WTC11 (cell line): ENCODE results near the gene SENP5. TPM values are rescaled to one million over a fixed set of nuclear protein-coding genes. Genes with fewer than 3 reads are reported as not detected.

ENCODE experiments used
- ATAC-seq: fragments of 200-7000 bp; cut with Tn5 transposase; 2 replicates; pipeline ENCODE4 v1.10.0; 2021; ENCODE audit warnings: mild to moderate bottlenecking, moderate library complexity
- CTCF ChIA-PET: fragments of 300-600 bp; sonication (Branson Sonifier 250); formaldehyde crosslinking; loops from one replicate; lab custom pipeline; 2021; ENCODE audit warnings: antibody characterized with exemption; lab: Charles Lee
- POLR2A ChIA-PET: fragments of 350-600 bp; sonication (Branson Sonifier 250); formaldehyde crosslinking; loops from one replicate; lab custom pipeline; 2021; ENCODE audit warnings: antibody characterized with exemption; lab: Charles Lee
- DNase-seq: peaks from one replicate; pipeline ENCODE4 v3.0.0; 2021; ENCODE audit warnings: low spot score
- H3K27ac Mint-ChIP-seq: 2 replicates; pipeline ENCODE4 v1.8.0; 2021; ENCODE audit warnings: mixed read lengths
- H3K27me3 Mint-ChIP-seq: 2 replicates; pipeline ENCODE4 v1.8.0; 2021; ENCODE audit warnings: low read depth, mild to moderate bottlenecking, moderate library complexity, mixed read lengths
- H3K36me3 Mint-ChIP-seq: 2 replicates; pipeline ENCODE4 v1.8.0; 2021; ENCODE audit warnings: mixed read lengths
- H3K4me1 Mint-ChIP-seq: 2 replicates; pipeline ENCODE4 v1.8.0; 2022; ENCODE audit warnings: mixed read lengths
- H3K4me3 Mint-ChIP-seq: 2 replicates; pipeline ENCODE4 v1.8.0; 2021; ENCODE audit warnings: mild to moderate bottlenecking, moderate library complexity, mixed read lengths
- H3K9me3 Mint-ChIP-seq: 2 replicates; pipeline ENCODE4 v1.8.0; 2021; ENCODE audit warnings: mixed read lengths
- CDX4 ChIP-seq: fragments of 250-450 bp; sonication (Bioruptor Pico); IDR thresholded peaks from 2 replicates; pipeline ENCODE4 v1.9.0; 2021; ENCODE audit warnings: moderate library complexity, mild to moderate bottlenecking, inconsistent platforms, borderline replicate concordance
- ERG ChIP-seq: fragments of 250-450 bp; sonication (Bioruptor Pico); IDR thresholded peaks from 2 replicates; pipeline ENCODE4 v1.8.0; 2021; ENCODE audit warnings: mild to moderate bottlenecking
- GTF2I ChIP-seq: fragments of 250-450 bp; sonication (Bioruptor Pico); conservative IDR thresholded peaks from 2 replicates; pipeline ENCODE4 v1.4.0; 2021; ENCODE audit warnings: mild to moderate bottlenecking
- HMGA2 ChIP-seq: fragments of 250-450 bp; sonication (Bioruptor Pico); IDR thresholded peaks from 2 replicates; pipeline ENCODE4 v1.4.0; 2021; ENCODE audit warnings: mild to moderate bottlenecking, moderate library complexity
- IRF1 ChIP-seq: sonication (generic); formaldehyde crosslinking; IDR thresholded peaks from 2 replicates; pipeline ENCODE4 v1.8.0; 2023; ENCODE audit warnings: missing genetic modification reagents
- JAZF1 ChIP-seq: fragments of 250-450 bp; sonication (Bioruptor Pico); IDR thresholded peaks from 2 replicates; pipeline ENCODE4 v1.9.0; 2021; ENCODE audit warnings: moderate library complexity, mild to moderate bottlenecking, inconsistent platforms
- SP1 ChIP-seq: sonication (generic); formaldehyde crosslinking; conservative IDR thresholded peaks from 2 replicates; pipeline ENCODE4 v1.8.1; 2022; ENCODE audit warnings: missing genetic modification reagents
- STAT6 ChIP-seq: sonication (generic); formaldehyde crosslinking; conservative IDR thresholded peaks from 2 replicates; pipeline ENCODE4 v1.8.1; 2023; ENCODE audit warnings: mild to moderate bottlenecking, low read depth, missing genetic modification reagents, moderate library complexity
- TEAD1 ChIP-seq: sonication (generic); formaldehyde crosslinking; IDR thresholded peaks from 2 replicates; pipeline ENCODE4 v1.8.0; 2022; ENCODE audit warnings: mild to moderate bottlenecking, missing genetic modification reagents
- TEAD4 ChIP-seq: sonication (generic); formaldehyde crosslinking; IDR thresholded peaks from 2 replicates; pipeline ENCODE4 v1.8.0; 2022; ENCODE audit warnings: mild to moderate bottlenecking, missing genetic modification reagents
- USF1 ChIP-seq: sonication (generic); formaldehyde crosslinking; IDR thresholded peaks from 2 replicates; pipeline ENCODE4 v1.8.0; 2022; ENCODE audit warnings: mild to moderate bottlenecking, missing genetic modification reagents
- ZBTB43 ChIP-seq: sonication (generic); formaldehyde crosslinking; IDR thresholded peaks from 2 replicates; pipeline ENCODE4 v1.8.1; 2023; ENCODE audit warnings: mild to moderate bottlenecking, missing genetic modification reagents
- ZNF138 ChIP-seq: sonication (generic); formaldehyde crosslinking; conservative IDR thresholded peaks from 2 replicates; pipeline ENCODE4 v1.8.1; 2022; ENCODE audit warnings: mild to moderate bottlenecking, moderate library complexity, missing genetic modification reagents
- ZNF219 ChIP-seq: sonication (generic); formaldehyde crosslinking; IDR thresholded peaks from 2 replicates; pipeline ENCODE4 v1.8.0; 2023; ENCODE audit warnings: missing genetic modification reagents, mild to moderate bottlenecking, borderline replicate concordance
- ZNF281 ChIP-seq: sonication (generic); formaldehyde crosslinking; IDR thresholded peaks from 2 replicates; pipeline ENCODE4 v1.8.0; 2023; ENCODE audit warnings: mild to moderate bottlenecking, missing genetic modification reagents
- ZNF317 ChIP-seq: sonication (generic); formaldehyde crosslinking; IDR thresholded peaks from 2 replicates; pipeline ENCODE4 v1.8.1; 2023; ENCODE audit warnings: low read depth, mild to moderate bottlenecking, moderate library complexity, missing genetic modification reagents, borderline replicate concordance
- ZNF512 ChIP-seq: sonication (generic); formaldehyde crosslinking; IDR thresholded peaks from 2 replicates; pipeline ENCODE4 v1.8.1; 2022; ENCODE audit warnings: missing genetic modification reagents, borderline replicate concordance
- ZNF671 ChIP-seq: fragments of 250-450 bp; sonication (Bioruptor Pico); IDR thresholded peaks from 2 replicates; pipeline ENCODE4 v1.8.0; 2021; ENCODE audit warnings: mild to moderate bottlenecking
- total RNA-seq: library from RNA; stranded (reverse); gene quantifications from 3 replicates; pipeline ENCODE4 v1.2.3, GENCODE V29; 2021

SENP5 gene
- total RNA-seq, 1 experiment from 2014 or later: 30.8 TPM

- H3K4me1 Mint-ChIP-seq: peaks cover 16% of the 10 kb centered on the region
- CTCF ChIA-PET: no interaction called here
- H3K36me3 Mint-ChIP-seq: peaks cover 60% of the 10 kb centered on the region
- H3K27me3 Mint-ChIP-seq: no peaks in the 10 kb centered on the region
- H3K27ac Mint-ChIP-seq: no peak overlapping the region
- no peaks in the 10 kb centered on the region for H3K9me3 Mint-ChIP-seq
- DNase-seq: no peak
- no peak overlapping the region for H3K4me3 Mint-ChIP-seq
- ATAC-seq: no peak
- POLR2A ChIA-PET: interaction anchor here (0.6 kb wide), 1 partner anchor 195 kb away, joined by 3 read pairs; no protein-coding TSS in a partner anchor
- TF ChIP-seq TEAD4 (CRISPR knock-in tag) (no peak), JAZF1 (CRISPR knock-in tag) (no peak), TEAD1 (CRISPR knock-in tag) (no peak), CDX4 (no peak), ZBTB43 (CRISPR knock-in tag) (no peak), SP1 (no peak), ZNF671 (CRISPR knock-in tag) (no peak), ERG (CRISPR knock-in tag) (no peak), ZNF512 (no peak), GTF2I (CRISPR knock-in tag) (no peak), ZNF219 (CRISPR knock-in tag) (no peak), HMGA2 (CRISPR knock-in tag) (no peak), USF1 (CRISPR knock-in tag) (no peak)
- TF ChIP-seq, all 79 proteins: peak for 0
Measured at GRCh38 chr3:196938576-196938975, 70.9 kb downstream of the SENP5 start.

- no peaks in the 10 kb centered on the region for H3K27me3 Mint-ChIP-seq
- H3K4me3 Mint-ChIP-seq: peak overlapping the region; percentile 99
- no peak for TF ChIP-seq ZNF138 (CRISPR knock-in tag)
- no peak for TF ChIP-seq ZNF317
- no peak for TF ChIP-seq STAT6 (CRISPR knock-in tag)
- peak; percentile 32; the same call in 1 of the 2 replicates for TF ChIP-seq ZNF281
- no peak for TF ChIP-seq IRF1 (CRISPR knock-in tag)
- ChIA-PET POLR2A (interaction anchor here (0.9 to 2.6 kb wide), 6 partner anchors 74 to 413 kb away, joined by 3 to 16 read pairs (median 3); partner anchors contain the start of gene SENP5), CTCF (interaction anchor here (0.6 to 2.5 kb wide), 16 partner anchors 18 to 579 kb away, joined by 3 to 15 read pairs (median 4); partner anchors contain the start of genes FBXO45, PAK2, RNF168 and SENP5)
- ATAC-seq (peak; percentile 37), DNase-seq (peak; percentile 61)
- H3K4me1 Mint-ChIP-seq: peaks cover 31% of the 10 kb centered on the region
- peaks cover 37% of the 10 kb centered on the region for H3K36me3 Mint-ChIP-seq
- no peaks in the 10 kb centered on the region for H3K9me3 Mint-ChIP-seq
- H3K27ac Mint-ChIP-seq: peak overlapping the region; percentile 98
Measured at GRCh38 chr3:196941729-196942225, 74.1 kb downstream of the SENP5 start.
